ENCODE results near the gene RNASE9.

- TF ChIP-seq EGR1 (IDR thresholded peaks at IDR 0.05), result no peak
- TF ChIP-seq, protein P1, sequence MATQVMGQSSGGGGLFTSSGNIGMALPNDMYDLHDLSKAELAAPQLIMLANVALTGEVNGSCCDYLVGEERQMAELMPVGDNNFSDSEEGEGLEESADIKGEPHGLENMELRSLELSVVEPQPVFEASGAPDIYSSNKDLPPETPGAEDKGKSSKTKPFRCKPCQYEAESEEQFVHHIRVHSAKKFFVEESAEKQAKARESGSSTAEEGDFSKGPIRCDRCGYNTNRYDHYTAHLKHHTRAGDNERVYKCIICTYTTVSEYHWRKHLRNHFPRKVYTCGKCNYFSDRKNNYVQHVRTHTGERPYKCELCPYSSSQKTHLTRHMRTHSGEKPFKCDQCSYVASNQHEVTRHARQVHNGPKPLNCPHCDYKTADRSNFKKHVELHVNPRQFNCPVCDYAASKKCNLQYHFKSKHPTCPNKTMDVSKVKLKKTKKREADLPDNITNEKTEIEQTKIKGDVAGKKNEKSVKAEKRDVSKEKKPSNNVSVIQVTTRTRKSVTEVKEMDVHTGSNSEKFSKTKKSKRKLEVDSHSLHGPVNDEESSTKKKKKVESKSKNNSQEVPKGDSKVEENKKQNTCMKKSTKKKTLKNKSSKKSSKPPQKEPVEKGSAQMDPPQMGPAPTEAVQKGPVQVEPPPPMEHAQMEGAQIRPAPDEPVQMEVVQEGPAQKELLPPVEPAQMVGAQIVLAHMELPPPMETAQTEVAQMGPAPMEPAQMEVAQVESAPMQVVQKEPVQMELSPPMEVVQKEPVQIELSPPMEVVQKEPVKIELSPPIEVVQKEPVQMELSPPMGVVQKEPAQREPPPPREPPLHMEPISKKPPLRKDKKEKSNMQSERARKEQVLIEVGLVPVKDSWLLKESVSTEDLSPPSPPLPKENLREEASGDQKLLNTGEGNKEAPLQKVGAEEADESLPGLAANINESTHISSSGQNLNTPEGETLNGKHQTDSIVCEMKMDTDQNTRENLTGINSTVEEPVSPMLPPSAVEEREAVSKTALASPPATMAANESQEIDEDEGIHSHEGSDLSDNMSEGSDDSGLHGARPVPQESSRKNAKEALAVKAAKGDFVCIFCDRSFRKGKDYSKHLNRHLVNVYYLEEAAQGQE (IDR thresholded peaks at IDR 0.05; ENCODE audit: low read depth), result no peak
- TF ChIP-seq TAF1 (IDR thresholded peaks at IDR 0.05; ENCODE audit: low read depth), result no peak
- no peak for TF ChIP-seq CREB1 (IDR thresholded peaks at IDR 0.05; ENCODE audit: low read depth)
- TF ChIP-seq RAD21 (IDR thresholded peaks at IDR 0.05; ENCODE audit: low read depth), result no peak
- TF ChIP-seq, protein P2, sequence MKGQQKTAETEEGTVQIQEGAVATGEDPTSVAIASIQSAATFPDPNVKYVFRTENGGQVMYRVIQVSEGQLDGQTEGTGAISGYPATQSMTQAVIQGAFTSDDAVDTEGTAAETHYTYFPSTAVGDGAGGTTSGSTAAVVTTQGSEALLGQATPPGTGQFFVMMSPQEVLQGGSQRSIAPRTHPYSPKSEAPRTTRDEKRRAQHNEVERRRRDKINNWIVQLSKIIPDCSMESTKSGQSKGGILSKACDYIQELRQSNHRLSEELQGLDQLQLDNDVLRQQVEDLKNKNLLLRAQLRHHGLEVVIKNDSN (IDR thresholded peaks at IDR 0.05), result no peak
- no peak for TF ChIP-seq EP300 (IDR thresholded peaks at IDR 0.05; ENCODE audit: borderline replicate concordance)
- no peak for TF ChIP-seq ZBTB7A (IDR thresholded peaks at IDR 0.05; ENCODE audit: low read depth)
- TF ChIP-seq FOXM1 (IDR thresholded peaks at IDR 0.05; ENCODE audit: borderline replicate concordance, low read depth), result no peak
- no peak for TF ChIP-seq CEBPB (IDR thresholded peaks at IDR 0.05)
- TF ChIP-seq, protein P3, sequence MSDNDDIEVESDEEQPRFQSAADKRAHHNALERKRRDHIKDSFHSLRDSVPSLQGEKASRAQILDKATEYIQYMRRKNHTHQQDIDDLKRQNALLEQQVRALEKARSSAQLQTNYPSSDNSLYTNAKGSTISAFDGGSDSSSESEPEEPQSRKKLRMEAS (IDR thresholded peaks at IDR 0.05), result no peak
- TF ChIP-seq YY1 (IDR thresholded peaks at IDR 0.05; ENCODE audit: low read depth), result no peak
Measured at GRCh38 chr14:20546877-20547276, 14.0 kb downstream of the RNASE9 start.
